GM21515 (cell line): ENCODE data around the gene P2RY8.
"Not testable (repeated sequence)": the region's sequence is repeated elsewhere in the genome, so short reads cannot be mapped to it uniquely, and the experiment has no call there.

Source experiments
- ATAC-seq: cut with Tn5 transposase; IDR thresholded peaks from one replicate; pipeline ENCODE4 v1.9.1; 2021; ENCODE audit not compliant: unreplicated experiment

The P2RY8 gene

DNA sequence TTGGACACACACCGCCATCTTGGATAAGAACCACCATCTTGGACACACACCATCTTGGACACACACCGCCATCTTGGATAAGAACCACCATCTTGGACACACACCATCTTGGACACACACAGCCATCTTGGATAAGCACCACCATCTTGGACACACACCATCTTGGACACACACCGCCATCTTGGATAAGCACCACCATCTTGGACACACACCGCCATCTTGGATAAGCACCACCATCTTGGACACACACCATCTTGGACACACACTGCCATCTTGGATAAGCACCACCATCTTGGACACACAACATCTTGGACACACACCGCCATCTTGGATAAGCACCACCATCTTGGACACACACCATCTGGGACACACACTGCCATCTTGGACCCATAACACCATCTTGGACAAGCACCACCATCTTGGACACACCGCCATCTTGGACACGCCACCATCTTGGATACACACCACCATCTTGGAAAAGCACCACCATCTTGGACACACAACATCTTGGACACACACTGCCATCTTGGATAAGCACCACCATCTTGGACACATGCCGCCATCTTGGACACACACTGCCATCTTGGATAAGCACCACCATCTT lies 88.9 kb downstream of the P2RY8 start:
- not testable (repeated sequence) for ATAC-seq

- not testable (repeated sequence) for ATAC-seq
Measured at GRCh38 chrX:1446984-1447968, 89.7 kb downstream of the P2RY8 start.

DNA sequence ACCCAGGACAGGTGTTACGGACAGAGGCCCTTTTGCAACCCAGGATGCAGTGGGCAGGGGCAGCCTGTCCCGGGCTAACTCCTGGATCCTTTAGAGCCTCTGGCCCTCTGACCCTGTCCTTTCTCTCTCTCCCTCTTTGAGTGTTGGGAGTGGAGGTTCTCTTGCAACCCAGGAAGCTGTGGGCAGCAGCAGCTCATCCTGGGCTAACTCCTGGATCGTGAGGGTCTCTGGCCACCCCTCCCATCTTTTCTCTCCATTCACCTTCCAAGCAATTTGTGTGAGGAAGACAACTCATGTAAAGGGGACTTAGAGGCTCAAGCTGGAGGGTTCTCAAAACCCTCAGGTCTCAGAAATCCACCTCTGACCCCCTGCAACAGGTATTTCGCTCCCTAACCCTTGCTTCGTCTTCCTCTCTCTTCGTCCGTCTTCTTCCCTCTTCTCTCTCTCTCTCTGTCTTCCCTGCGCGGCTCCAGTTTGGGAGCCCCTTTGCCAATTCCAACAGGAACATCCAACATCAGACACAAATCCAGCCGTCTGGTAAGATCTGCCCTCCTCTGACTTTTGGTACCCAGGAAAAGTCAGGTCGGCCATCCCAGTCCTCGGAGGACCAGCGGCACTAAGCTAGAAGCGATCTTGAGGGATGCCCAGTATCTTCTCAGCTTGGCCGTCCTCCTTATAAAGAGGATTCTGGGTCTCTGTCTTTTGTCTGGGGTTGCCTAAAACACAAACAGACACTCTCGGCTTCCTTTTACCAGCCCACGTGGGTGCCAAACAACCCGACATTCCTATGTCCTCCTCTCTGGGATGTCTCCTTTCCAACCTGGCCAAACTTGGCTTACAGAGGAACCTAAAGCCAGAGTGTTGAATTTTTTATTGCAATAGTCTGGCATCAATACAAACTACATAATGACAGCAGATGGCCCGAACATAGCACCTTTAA lies 92.2 kb downstream of the P2RY8 start:
- ATAC-seq, result no peak

DNA sequence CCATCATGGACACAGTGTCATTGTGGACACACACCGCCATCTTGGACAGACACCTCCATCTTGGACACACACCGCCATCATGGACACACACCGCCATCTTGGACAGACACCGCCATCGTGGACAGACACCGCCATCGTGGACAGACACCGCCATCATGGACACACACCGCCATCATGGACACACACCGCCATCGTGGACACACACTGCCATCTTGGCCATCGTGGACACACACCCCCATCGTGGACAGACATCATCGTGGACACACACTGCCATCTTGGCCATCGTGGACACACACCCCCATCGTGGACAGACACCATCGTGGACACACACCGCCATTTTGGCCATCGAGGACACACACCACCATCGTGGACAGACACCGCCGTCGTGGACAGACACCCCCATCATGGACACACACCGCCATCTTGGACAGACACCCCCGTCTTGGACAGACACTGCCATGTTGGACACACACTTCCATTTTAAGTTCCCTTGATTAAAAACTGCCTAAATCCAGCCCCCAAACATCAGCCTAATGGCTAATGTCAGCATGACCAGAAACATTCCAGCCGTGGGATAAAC lies 93.4 kb downstream of the P2RY8 start:
- no peak for ATAC-seq

DNA sequence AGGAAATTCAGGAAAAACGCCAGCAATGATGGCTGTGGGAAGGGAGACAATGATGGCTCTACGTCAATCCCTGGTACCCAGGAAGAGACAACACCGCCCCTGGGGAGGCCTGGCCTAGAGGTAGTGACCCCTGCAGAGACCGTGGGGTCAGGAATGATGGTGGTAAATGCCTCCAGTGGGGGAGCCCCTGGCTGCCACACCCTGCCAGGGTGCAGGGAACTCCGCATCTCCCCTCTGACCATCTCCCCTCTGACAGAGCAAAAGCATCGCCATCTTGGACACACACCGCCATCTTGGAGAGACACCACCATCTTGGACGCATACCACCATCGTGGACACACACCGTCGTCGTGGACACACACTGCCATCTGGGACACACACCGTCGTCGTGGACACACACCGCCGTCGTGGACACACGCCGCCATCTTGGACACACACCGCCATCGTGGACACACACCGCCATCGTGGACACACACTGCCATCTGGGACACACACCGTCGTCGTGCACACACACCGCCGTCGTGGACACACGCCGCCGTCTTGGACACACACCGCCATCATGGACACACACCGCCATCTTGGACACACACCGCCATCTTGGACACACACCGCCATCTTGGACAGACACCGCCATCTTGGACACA lies 94.1 kb downstream of the P2RY8 start:
- no peak for ATAC-seq

DNA sequence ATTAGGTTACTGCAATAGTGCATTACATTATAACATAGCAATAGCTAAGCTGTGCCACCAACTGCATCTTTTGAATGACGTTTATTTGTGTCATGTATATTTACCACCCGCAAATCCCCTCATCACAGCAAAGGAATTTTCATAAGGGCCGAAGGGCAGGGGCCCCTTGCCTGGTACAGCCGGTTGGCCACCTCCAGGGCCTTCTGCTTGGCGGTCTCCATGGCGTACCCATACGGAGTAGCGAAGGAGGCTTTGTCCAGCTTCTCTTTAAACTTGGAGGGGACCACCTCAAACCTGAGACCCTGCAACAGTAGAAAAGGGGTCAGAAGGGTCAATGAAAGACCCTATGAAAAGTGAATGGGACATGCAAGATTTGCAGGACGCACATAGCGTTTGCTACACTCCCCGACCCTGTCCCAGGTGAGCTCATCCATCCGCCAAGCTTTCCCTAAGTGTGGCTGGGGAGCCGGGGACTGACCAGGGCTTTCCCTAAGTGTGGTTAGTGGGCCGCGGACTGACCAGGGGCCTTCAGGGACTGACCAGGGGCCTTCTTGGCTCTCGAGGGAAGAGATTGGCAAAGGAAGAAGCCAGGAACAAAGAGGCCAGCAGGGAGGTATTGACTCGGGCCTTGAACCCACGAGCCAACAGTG lies 94.8 kb downstream of the P2RY8 start:
- ATAC-seq, result no peak

DNA sequence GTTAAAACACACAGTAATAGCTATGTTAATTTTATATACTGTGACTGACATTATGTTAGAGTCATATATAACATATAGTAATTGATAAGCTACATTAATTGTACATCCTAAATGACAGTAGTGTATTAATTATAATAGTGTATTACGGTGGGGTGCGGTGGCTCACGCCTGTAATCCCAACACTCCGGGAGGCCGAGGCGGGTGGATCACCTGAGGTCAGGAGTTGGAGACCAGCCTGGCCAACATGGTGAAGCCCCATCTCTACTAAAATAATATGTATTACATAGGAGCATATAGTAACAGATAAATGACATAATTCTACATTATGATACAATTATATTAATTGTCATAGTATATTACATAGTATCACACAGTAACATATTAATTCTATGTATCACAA lies 96.5 kb downstream of the P2RY8 start:
- no peak for ATAC-seq

- no peak for ATAC-seq
Measured at GRCh38 chrX:1435241-1435895, 101.6 kb downstream of the P2RY8 start.

GRCh38 chrX:1434871-1435240 lies 102.1 kb downstream of the P2RY8 start:
- no peak for ATAC-seq

GRCh38 chrX:1433646-1434357 lies 103.2 kb downstream of the P2RY8 start:
- ATAC-seq, result no peak

GRCh38 chrX:1430451-1430850 lies 106.5 kb downstream of the P2RY8 start:
- ATAC-seq, result no peak

- ATAC-seq, result no peak
Measured at GRCh38 chrX:1427756-1428155, 109.2 kb downstream of the P2RY8 start.

DNA sequence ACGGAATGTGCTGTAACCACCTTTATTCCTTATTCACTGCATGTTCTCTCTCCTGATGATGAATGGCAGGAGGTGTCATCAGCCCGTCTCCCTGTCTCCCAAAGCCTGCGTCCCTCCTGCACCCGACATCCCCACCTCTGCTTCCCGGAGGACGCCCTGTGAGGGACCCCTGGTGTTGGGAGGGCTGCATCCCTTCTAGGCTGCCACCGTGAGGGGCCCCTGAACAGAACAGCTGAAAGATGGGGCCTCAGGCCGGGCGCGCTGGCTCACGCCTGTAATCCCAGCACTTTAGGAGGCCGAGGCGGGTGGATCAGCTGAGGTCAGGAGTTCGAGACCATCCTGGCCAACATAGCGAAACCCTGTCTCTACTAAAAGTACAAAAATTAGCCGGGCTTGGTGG lies 110.7 kb downstream of the P2RY8 start:
- ATAC-seq, result not testable (repeated sequence)

GRCh38 chrX:1425381-1425780 lies 111.6 kb downstream of the P2RY8 start:
- ATAC-seq, result no peak

- ATAC-seq, result no peak
Measured at GRCh38 chrX:1424147-1424851, 112.7 kb downstream of the P2RY8 start.

GRCh38 chrX:1423215-1423614 lies 113.8 kb downstream of the P2RY8 start:
- ATAC-seq, result no peak

GRCh38 chrX:1422135-1422465 lies 114.9 kb downstream of the P2RY8 start:
- ATAC-seq, result no peak

GRCh38 chrX:1421433-1422134 lies 115.4 kb downstream of the P2RY8 start:
- ATAC-seq, result no peak
